Nephron (organoid): ENCODE data around the gene SORCS2.

Experiments used
- H3K27ac Mint-ChIP-seq, 3 experiments: 2 replicates each; pipeline ENCODE4 v1.8.0; 2020; ENCODE audit warnings: mixed read lengths in 3 of 3, mild to moderate bottlenecking in 2 of 3, moderate library complexity in 1 of 3
- H3K27me3 Mint-ChIP-seq: 2 replicates; pipeline ENCODE4 v1.8.0; 2021; ENCODE audit warnings: low read depth, mild to moderate bottlenecking, moderate library complexity, mixed read lengths
- H3K36me3 Mint-ChIP-seq: 2 replicates; pipeline ENCODE4 v1.8.0; 2020; ENCODE audit warnings: low read depth, mixed read lengths
- H3K4me1 Mint-ChIP-seq: 2 replicates; pipeline ENCODE4 v1.8.0; 2020; ENCODE audit warnings: mixed read lengths
- H3K4me3 Mint-ChIP-seq, 3 experiments: 2 replicates each; pipeline ENCODE4 v1.8.0; 2020; ENCODE audit warnings: mild to moderate bottlenecking in 3 of 3, mixed read lengths in 3 of 3, moderate library complexity in 2 of 3
- H3K9me3 Mint-ChIP-seq: 2 replicates; pipeline ENCODE4 v1.8.0; 2020; ENCODE audit warnings: mixed read lengths
- CTCF ChIP-seq, 3 experiments: fragments of 200-600 bp; sonication (generic); IDR thresholded peaks; one replicate each; pipeline ENCODE4 v1.5.0; 2021; ENCODE audit warnings: antibody characterized with exemption in 3 of 3; ENCODE audit not compliant: unreplicated experiment in 3 of 3

SORCS2 gene

GRCh38 chr4:7192252-7193029 lies at the start of gene SORCS2:
Gene SORCS2 (plus strand): TSS chr4:7192538.
- Mint-ChIP-seq H3K4me1 (peaks cover 39% of the 10 kb centered on the region), H3K27ac (peak within 1 kb of the TSS in 1 of 3 experiments; percentile 48), H3K4me3 (peak within 1 kb of the TSS; percentile 88 to 92 (median 89)), H3K9me3 (no peaks in the 10 kb centered on the region), H3K36me3 (no peaks in the 10 kb centered on the region), H3K27me3 (peaks cover 58% of the 10 kb centered on the region)
- peak; percentile 60 to 78 (median 64) for TF ChIP-seq CTCF (IDR thresholded peaks at IDR 0.05; ENCODE audit: unreplicated experiment in 3 of 3)

GRCh38 chr4:7144374-7145290 lies 47.7 kb upstream of the SORCS2 start:
- Mint-ChIP-seq H3K4me1 (peaks cover 29% of the 10 kb centered on the region), H3K27ac (peak overlapping the region in 1 of 3 experiments; percentile 41), H3K36me3 (no peaks in the 10 kb centered on the region), H3K9me3 (no peaks in the 10 kb centered on the region), H3K4me3 (no peak overlapping the region), H3K27me3 (peaks cover 10% of the 10 kb centered on the region)
- TF ChIP-seq CTCF (IDR thresholded peaks at IDR 0.05; ENCODE audit: unreplicated experiment in 3 of 3) = no peak

- Mint-ChIP-seq H3K27ac (no peak overlapping the region), H3K4me1 (peaks cover 36% of the 10 kb centered on the region), H3K4me3 (no peak overlapping the region), H3K27me3 (peaks cover 7% of the 10 kb centered on the region), H3K9me3 (no peaks in the 10 kb centered on the region), H3K36me3 (no peaks in the 10 kb centered on the region)
- TF ChIP-seq CTCF (IDR thresholded peaks at IDR 0.05; ENCODE audit: unreplicated experiment in 3 of 3) = no peak
Observed at GRCh38 chr4:7145291-7145934, 46.9 kb upstream of the SORCS2 start.

GRCh38 chr4:7146059-7146785 lies 46.1 kb upstream of the SORCS2 start:
- no peaks in the 10 kb centered on the region for H3K9me3 Mint-ChIP-seq
- H3K27ac Mint-ChIP-seq = peak overlapping the region in 2 of 3 experiments; percentile 31 to 62
- no peak overlapping the region for H3K4me3 Mint-ChIP-seq
- H3K4me1 Mint-ChIP-seq = peaks cover 36% of the 10 kb centered on the region
- no peaks in the 10 kb centered on the region for H3K36me3 Mint-ChIP-seq
- no peak for TF ChIP-seq CTCF (IDR thresholded peaks at IDR 0.05; ENCODE audit: unreplicated experiment in 3 of 3)
- H3K27me3 Mint-ChIP-seq = peaks cover 7% of the 10 kb centered on the region

- Mint-ChIP-seq H3K4me3 (no peak overlapping the region), H3K36me3 (no peaks in the 10 kb centered on the region), H3K27ac (peak overlapping the region in 2 of 3 experiments; percentile 48 to 62), H3K4me1 (peaks cover 36% of the 10 kb centered on the region), H3K27me3 (peaks cover 7% of the 10 kb centered on the region), H3K9me3 (no peaks in the 10 kb centered on the region)
- no peak for TF ChIP-seq CTCF (IDR thresholded peaks at IDR 0.05; ENCODE audit: unreplicated experiment in 3 of 3)
Observed at GRCh38 chr4:7146786-7147115, 45.6 kb upstream of the SORCS2 start.
